Measurements from ENCODE around the gene AP5B1.
"Not testable (repeated sequence)": the region's sequence is repeated elsewhere in the genome, so short reads cannot be mapped to it uniquely, and the experiment has no call there.

AP5B1 gene

DNA sequence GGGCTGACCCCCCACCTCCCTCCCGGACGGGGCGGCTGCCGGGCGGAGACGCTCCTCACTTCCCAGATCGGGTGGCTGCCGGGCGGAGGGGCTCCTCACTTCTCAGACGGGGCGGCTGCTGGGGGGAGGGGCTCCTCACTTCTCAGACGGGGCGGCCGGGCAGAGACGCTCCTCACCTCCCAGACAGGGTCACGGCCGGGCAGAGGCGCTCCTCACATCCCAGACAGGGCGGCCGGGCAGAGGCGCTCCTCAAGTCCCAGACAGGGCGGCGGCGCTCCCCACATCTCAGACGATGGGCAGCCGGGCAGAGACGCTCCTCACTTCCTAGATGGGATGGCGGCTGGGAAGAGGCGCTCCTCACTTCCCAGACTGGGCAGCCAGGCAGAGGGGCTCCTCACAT, 18.0 kb downstream of the AP5B1 start:
- DNase-seq: not testable (repeated sequence)

DNA sequence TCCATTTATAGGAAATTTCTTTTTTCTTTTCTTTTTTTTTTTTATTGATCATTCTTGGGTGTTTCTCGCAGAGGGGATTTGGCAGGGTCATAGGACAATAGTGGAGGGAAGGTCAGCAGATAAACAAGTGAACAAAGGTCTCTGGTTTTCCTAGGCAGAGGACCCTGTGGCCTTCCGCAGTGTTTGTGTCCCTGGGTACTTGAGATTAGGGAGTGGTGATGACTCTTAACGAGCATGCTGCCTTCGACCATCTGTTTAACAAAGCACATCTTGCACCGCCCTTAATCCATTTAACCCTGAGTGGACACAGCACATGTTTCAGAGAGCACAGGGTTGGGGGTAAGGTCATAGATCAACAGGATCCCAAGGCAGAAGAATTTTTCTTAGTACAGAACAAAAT, 18.6 kb downstream of the AP5B1 start:
- DNase-seq: not testable (repeated sequence)

DNA sequence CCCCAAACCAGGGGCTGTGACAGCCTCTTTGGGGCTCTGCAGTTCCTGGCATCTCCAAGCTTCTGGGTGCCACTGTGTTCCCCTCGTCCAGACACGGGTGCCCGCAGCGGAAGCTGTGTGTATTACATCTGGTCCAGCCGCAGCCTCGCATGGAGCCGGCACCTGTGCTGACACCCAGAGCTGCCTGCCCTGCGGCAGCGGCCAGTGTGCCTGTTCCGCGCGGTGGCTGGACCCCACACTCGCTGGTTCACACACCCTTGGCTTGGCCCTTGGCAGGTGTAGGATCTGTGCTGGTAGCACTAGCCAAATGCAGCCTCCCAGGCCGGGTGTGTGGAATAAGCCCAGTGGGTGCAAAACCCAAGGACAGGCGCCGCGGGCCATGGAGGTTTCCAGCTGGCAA, 35.7 kb downstream of the AP5B1 start:
- DNase-seq: no peak

DNA sequence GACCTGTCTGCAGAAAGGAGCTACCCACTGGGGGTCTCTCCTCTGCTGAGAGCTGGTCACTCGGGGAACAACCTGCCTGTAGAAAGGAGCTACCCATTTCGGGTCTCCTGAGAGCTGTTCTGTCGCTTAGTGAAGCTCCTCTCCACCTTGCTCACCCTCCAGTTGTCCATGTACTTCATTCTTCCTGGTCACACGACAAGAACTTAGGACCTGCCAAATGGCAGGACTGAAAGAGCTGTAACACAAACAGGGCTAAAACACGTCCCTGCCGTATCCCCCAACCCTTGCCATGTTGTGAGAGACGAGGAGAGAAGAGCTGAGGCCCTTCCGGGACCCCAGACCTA, 36.1 kb downstream of the AP5B1 start:
- no peak for DNase-seq

DNA sequence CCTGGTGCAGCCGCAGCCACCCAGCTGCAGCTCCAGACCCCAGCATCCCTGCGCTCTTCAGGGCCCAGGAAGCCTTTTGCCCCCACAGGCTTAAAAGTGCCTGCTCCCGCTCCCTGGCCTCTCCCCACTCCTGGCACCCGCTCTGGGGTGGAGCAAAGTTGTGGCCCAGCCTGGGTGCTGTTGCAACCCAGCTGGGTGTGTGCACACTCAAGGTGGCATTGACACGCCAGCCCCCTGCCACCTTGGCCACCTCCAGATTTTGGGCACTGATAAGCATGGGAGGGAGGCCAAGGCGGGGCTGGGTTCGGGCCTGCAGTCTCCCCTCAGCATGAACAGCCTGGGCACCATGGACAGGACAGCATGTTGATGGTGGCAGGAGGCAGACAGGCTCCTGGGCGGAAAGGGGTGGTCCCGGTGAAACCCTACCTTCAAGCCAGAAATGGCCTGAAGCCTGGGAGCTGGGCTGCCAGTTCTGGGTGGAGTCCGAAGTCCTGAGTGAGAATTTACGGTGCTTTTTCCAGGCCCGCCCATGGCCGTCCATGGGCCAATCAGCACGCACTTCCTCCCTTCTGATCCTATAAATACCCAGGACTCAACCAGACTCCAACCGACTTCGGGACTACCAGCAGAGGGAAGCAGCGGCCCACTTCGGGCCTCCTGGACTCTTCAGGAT, 36.6 kb downstream of the AP5B1 start:
- DNase-seq: no peak

DNA sequence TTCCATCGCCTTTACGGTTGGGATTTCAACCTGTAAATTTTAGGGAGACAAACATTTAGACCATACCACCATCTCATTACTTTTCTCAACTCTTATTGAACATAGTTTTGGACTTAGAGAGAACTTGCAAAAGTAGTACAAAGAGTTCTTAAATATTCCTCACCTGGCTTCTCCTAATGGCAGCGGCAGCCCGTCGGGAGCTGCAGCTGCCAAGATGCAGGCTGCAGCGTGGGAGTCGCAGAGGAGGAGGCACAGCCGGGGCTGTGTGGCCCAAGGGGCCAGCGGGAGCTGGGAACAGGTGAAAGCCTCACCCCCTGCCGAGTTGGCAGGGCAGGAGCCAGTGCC, 37.1 kb downstream of the AP5B1 start:
- DNase-seq: no peak

DNA sequence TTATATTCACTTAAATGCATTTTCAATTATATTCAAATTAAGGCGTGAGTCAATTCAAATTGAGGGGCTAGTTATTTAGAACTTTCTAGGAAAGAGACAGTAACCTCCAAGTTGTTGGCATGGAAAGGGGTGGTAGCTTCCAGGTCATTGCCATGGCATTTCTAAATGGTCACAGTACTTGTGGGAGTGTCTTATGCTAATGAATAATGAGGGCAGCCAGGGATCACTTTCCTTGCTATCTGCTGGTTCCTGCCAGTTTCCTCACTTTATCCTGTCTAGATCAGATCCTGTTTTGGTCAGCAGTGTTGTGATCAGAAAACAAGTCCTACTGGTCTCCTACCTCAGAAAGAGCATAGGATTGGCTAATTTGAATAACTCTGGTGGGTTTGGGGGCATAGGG, 38.4 kb downstream of the AP5B1 start:
- DNase-seq: no peak

DNA sequence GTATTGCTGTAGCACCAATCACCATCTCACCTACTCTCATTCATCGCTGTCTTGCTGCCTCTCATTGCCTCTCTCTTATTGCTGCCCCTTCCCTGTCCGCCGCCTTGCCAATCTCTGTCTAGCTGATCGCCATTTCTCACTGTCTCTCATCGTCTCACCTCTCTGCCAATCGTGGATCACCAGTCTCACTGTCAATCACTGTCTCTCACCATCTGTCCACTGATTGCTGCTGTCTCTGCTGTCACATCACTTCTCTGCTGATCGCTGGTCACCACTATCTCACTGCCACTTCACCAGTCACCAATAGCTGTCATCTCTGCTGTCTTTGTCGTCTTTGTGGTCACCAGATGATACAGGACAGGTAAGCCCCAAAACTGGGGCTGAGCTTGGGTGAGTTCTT, 39.6 kb downstream of the AP5B1 start:
- no peak for DNase-seq

DNA sequence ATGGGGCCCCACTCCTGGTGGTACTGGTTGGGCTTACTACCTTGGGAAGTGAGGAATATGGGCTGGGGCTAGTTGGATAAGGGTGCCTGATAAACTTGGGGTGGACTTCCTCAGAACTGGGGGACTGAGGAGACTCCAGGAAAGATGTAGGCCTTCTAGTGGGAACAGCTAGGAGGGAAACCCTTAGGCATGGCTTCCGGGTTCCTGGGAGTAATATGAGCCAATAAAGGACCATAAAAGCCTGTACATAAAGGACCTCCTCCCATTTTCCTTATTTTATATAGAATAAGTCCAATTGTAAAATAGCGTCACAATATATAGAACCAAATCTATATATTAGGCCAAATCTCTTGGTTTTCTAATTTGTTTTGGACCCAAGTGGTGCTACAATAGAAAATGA, 41.8 kb downstream of the AP5B1 start:
- no peak for DNase-seq

DNA sequence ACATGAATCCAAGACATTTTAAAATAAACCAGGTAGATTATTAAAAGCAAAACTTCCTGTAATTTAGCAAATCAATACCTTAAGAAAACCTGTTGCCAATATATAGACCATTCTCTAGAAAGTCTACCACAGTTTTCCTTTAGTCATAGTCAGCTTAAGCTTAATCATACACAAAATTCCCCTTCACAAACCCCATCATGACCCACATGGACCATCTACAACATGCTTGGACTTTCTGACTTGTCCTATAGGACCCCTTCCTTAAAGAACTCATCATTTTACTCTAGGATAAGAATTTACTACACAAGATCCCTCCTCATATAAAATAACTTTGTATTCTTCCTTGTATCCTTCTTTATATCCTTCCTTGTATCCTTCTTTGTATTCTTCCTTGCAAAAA, 44.0 kb downstream of the AP5B1 start:
- DNase-seq: no peak

DNA sequence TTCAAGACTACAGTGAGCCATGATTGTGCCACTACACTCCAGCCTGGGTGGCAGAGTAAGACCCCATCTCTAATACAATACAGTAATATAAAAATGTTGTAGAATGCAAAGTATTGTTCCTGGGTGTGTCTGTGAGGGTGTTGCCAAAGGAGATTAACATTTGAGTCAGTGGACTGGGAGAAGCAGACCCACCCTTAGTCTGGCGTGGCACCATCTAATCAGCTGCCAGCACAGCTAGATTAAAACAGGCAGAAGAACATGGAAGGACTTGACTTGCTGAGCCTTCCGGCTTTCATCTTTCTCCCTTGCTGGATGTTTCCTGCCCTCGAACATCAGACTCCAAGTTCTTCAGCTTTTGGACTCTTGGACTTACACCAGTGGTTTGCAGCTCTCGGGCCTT, 45.7 kb downstream of the AP5B1 start:
- DNase-seq: not testable (repeated sequence)

DNA sequence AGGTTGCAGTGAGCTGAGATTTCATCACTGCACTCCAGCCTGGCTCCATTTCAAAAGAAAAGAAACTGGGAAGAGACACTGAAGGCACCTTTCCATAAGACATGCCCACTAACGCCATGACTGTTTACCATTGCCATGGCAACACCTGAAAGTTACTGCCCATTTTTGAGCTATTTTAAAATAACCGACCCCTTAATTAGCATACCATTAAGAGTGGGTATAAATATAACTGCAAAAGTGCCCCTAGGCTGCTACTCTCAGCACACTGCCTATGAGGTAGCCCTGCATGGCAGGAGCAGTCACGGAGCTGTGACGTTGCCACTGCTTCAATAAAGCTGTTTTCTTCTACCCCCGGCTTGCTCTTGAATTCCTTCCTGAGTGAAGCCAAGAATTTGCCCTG, 50.3 kb downstream of the AP5B1 start:
- DNase-seq: no peak

DNA sequence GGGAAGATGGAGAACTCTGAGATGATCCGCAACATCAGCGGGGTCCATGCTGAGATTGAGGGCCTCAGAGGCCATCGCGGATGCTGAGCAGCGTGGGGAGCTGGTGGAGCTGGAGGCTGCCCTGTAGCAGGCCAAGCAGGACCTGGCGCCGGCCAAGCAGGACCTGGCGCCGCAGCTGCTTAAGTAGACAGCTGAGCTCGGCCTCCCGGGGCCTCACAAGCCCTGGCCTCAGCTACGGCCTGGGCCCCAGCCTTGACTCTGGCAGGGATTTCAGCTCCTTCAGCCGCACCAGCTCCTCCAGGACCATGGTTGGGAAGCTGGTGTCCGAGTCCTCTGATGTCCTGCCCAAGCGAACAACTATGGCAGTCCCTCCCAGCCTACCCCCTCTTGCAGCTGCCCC, 52.9 kb downstream of the AP5B1 start:
- DNase-seq: no peak

DNA sequence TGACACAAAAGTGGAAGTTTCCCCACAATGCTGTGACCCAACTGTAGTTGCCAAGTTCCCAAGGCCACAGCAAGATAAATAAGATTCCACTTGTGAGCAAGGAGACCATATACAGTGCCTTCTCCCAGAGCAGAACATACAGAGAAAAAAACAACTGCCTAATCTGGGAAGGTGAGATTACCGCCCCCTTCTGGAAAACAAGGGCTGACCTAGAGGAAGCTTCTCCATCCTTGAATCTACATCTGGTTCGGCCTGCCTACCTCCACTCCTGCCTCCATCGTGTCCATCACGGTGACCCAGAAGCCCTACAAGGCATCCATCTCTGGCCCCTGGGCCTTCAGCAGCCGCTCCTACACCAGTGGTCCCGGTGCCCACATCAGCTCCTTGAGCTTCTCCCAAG, 54.1 kb downstream of the AP5B1 start:
- no peak for DNase-seq
